Astrocyte (in vitro differentiated cells and primary cell): ENCODE data around the gene CYB561D1.

Experiments
- EZH2 ChIP-seq: IDR thresholded peaks from 2 replicates; pipeline ENCODE4 v1.6.1; 2012; ENCODE audit warnings: mild to moderate bottlenecking, low read length, inconsistent platforms; ENCODE audit not compliant: insufficient read depth
- TF ChIP-seq, protein P1 (sequence below): IDR thresholded peaks from 2 replicates; pipeline ENCODE4 v1.5.1; 2011; ENCODE audit warnings: low read depth, mild to moderate bottlenecking, inconsistent platforms, low read length, moderate library complexity; ENCODE audit not compliant: insufficient read depth

DNA sequence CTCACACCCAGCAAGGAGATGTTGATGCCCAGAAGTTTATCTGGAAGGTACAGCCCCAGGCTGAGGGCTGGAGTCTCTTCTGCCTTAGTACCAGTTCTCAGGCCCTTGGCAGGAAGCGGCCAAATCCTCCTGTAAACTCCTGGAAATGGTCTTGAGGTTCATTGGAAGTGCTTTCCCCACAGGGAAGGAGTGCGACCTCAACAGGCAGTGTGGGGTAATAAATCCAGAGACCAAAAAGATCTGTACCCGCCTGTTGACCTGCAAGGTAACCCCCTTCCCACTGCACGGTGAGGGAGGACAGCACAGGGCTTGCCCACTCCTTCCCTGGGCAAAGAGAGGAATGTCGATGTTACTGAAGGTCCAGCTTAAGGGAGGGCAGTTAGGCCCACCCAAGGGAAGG is 5.7 kb upstream of the CYB561D1 start:
- TF ChIP-seq EZH2, result no peak
- TF ChIP-seq, protein P1, sequence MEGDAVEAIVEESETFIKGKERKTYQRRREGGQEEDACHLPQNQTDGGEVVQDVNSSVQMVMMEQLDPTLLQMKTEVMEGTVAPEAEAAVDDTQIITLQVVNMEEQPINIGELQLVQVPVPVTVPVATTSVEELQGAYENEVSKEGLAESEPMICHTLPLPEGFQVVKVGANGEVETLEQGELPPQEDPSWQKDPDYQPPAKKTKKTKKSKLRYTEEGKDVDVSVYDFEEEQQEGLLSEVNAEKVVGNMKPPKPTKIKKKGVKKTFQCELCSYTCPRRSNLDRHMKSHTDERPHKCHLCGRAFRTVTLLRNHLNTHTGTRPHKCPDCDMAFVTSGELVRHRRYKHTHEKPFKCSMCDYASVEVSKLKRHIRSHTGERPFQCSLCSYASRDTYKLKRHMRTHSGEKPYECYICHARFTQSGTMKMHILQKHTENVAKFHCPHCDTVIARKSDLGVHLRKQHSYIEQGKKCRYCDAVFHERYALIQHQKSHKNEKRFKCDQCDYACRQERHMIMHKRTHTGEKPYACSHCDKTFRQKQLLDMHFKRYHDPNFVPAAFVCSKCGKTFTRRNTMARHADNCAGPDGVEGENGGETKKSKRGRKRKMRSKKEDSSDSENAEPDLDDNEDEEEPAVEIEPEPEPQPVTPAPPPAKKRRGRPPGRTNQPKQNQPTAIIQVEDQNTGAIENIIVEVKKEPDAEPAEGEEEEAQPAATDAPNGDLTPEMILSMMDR, result no peak
